Cardiac muscle cell (in vitro differentiated cells and primary cell): ENCODE results near the gene PDSS2. TPM values are rescaled to one million over a fixed set of nuclear protein-coding genes. Genes with fewer than 3 reads are reported as not detected.

Experiments
- DNase-seq, 2 donors: peaks; one replicate each; pipeline versions ENCODE4 v3.0.0 to v3.0.0-alpha.2; 2010 to 2017; ENCODE audit warnings: low read depth in 1 of 2, low spot score in 1 of 2
- H3K27ac ChIP-seq: fragments of 200-600 bp; sonication (generic); 2 replicates; pipeline ENCODE4 v1.5.1; 2016
- H3K27me3 ChIP-seq: fragments of 200-600 bp; sonication (generic); 2 replicates; pipeline ENCODE4 v1.6.0; 2016; ENCODE audit warnings: control low read depth
- H3K36me3 ChIP-seq: fragments of 200-600 bp; sonication (generic); 2 replicates; pipeline ENCODE4 v1.5.1; 2016; ENCODE audit warnings: control low read depth
- H3K4me1 ChIP-seq: fragments of 200-600 bp; sonication (generic); 2 replicates; pipeline ENCODE4 v1.8.1; 2017; ENCODE audit warnings: low read depth, mild to moderate bottlenecking, mixed run types
- H3K4me3 ChIP-seq: fragments of 200-600 bp; sonication (generic); 2 replicates; pipeline ENCODE4 v1.5.1; 2016; ENCODE audit warnings: mild to moderate bottlenecking
- H3K9me3 ChIP-seq: fragments of 200-600 bp; sonication (generic); 2 replicates; pipeline ENCODE4 v1.5.1; 2017; ENCODE audit warnings: low read depth, mild to moderate bottlenecking, control low read depth
- CTCF ChIP-seq: IDR thresholded peaks from 2 replicates; pipeline ENCODE4 v1.5.1; 2012; ENCODE audit warnings: low read depth, mild to moderate bottlenecking, low read length
- polyA plus RNA-seq: library from polyadenylated mRNA; unstranded; fragments of >200 nt; fragmentation: Nextera tagmentation; extraction: Ambion mirVana; gene quantifications from 2 replicates; pipeline ENCODE4 v1.2.1, GENCODE V29; 2016
- total RNA-seq: library from RNA; depleted of rRNA; stranded (reverse); fragments of >200 nt; gene quantifications from 2 replicates; pipeline ENCODE4 v1.2.3, GENCODE V29; 2016

PDSS2 gene
- total and polyA plus RNA-seq, 2 experiments from 2014 or later = 12.3 to 19.4 TPM

- Histone ChIP-seq H3K4me3 (peak within 1 kb of the TSS; percentile 98), H3K36me3 (no peaks in the 10 kb centered on the region), H3K9me3 (no peaks in the 10 kb centered on the region), H3K4me1 (peaks cover 22% of the 10 kb centered on the region), H3K27me3 (peaks cover 27% of the 10 kb centered on the region), H3K27ac (peak within 1 kb of the TSS; percentile 71)
- no peak for TF ChIP-seq CTCF
- peak; percentile 70 to 87 for DNase-seq
Measured at GRCh38 chr6:107489636-107490565, 30.5 kb upstream of the PDSS2 start, which contains the start of gene SOBP. TSS of gene SOBP (plus strand) at chr6:107490117. CDS start at chr6:107490617, 500 bp downstream.

- Histone ChIP-seq H3K9me3 (no peaks in the 10 kb centered on the region), H3K36me3 (no peaks in the 10 kb centered on the region), H3K27me3 (peaks cover 27% of the 10 kb centered on the region), H3K27ac (peak overlapping the region; percentile 71), H3K4me1 (peaks cover 13% of the 10 kb centered on the region), H3K4me3 (peak overlapping the region; percentile 98)
- no peak for TF ChIP-seq CTCF
- DNase-seq = peak; percentile 34 to 67
Measured at GRCh38 chr6:107488875-107489635, 29.7 kb upstream of the PDSS2 start.

GRCh38 chr6:107488174-107488874 lies 29.0 kb upstream of the PDSS2 start:
- peaks cover 27% of the 10 kb centered on the region for H3K27me3 ChIP-seq
- DNase-seq = peak; percentile 11 to 22
- H3K9me3 ChIP-seq = no peaks in the 10 kb centered on the region
- peak overlapping the region; percentile 98 for H3K4me3 ChIP-seq
- no peak overlapping the region for H3K27ac ChIP-seq
- no peak for TF ChIP-seq CTCF
- no peaks in the 10 kb centered on the region for H3K36me3 ChIP-seq
- peaks cover 7% of the 10 kb centered on the region for H3K4me1 ChIP-seq

GRCh38 chr6:107485157-107485556 lies 25.8 kb upstream of the PDSS2 start:
- no peak for DNase-seq
- H3K27me3 ChIP-seq = peaks cover 27% of the 10 kb centered on the region

More at GRCh38 chr6:107485157-107485556, 25.8 kb upstream of the PDSS2 start:
- Histone ChIP-seq H3K4me3 (no peak overlapping the region), H3K9me3 (no peaks in the 10 kb centered on the region), H3K27ac (no peak overlapping the region), H3K4me1 (no peaks in the 10 kb centered on the region), H3K36me3 (no peaks in the 10 kb centered on the region)
- no peak for TF ChIP-seq CTCF
